Calu3 (cell line): ENCODE data around the gene WDTC1. TPM values are rescaled to one million over a fixed set of nuclear protein-coding genes. Genes with fewer than 3 reads are reported as not detected.
"Not testable (repeated sequence)": the region's sequence is repeated elsewhere in the genome, so short reads cannot be mapped to it uniquely, and the experiment has no call there.

Experiments used
- BruUV-seq: library from RNA; stranded (reverse); fragments of 400-500 nt; replicated peaks from 2 replicates; lab custom pipeline; 2021; lab: Mats Ljungman, UMichigan
- CTCF ChIA-PET: fragments of 300-600 bp; sonication (Branson Sonifier 250); formaldehyde crosslinking; loops from one replicate; lab custom pipeline; 2022; ENCODE audit warnings: antibody characterized with exemption; lab: Charles Lee
- DNase-seq: peaks from one replicate; pipeline ENCODE4 v3.0.0; 2022
- H3K27ac Mint-ChIP-seq: one replicate; pipeline ENCODE4 v1.8.0; 2022; ENCODE audit warnings: mixed read lengths; ENCODE audit not compliant: unreplicated experiment
- H3K27me3 Mint-ChIP-seq: one replicate; pipeline ENCODE4 v1.8.0; 2022; ENCODE audit warnings: mixed read lengths; ENCODE audit not compliant: unreplicated experiment
- H3K36me3 Mint-ChIP-seq: one replicate; pipeline ENCODE4 v1.8.0; 2022; ENCODE audit warnings: mild to moderate bottlenecking, moderate library complexity, mixed read lengths; ENCODE audit not compliant: insufficient read depth, unreplicated experiment
- H3K4me1 Mint-ChIP-seq: one replicate; pipeline ENCODE4 v1.8.0; 2022; ENCODE audit warnings: mild to moderate bottlenecking, low read depth, mixed read lengths; ENCODE audit not compliant: unreplicated experiment
- H3K4me3 Mint-ChIP-seq: one replicate; pipeline ENCODE4 v1.8.0; 2022; ENCODE audit warnings: mild to moderate bottlenecking, low read depth, moderate library complexity, mixed read lengths; ENCODE audit not compliant: unreplicated experiment
- H3K9me3 Mint-ChIP-seq: one replicate; pipeline ENCODE4 v1.8.0; 2022; ENCODE audit warnings: low read depth, mixed read lengths; ENCODE audit not compliant: unreplicated experiment
- intact Hi-C: fragments of 100-400 bp; cut with micrococcal nuclease; formaldehyde crosslinking; loops from one replicate; pipeline ENCODE4 v1.10.0; 2022; ENCODE audit not compliant: unreplicated experiment
- total RNA-seq: library from RNA; stranded (reverse); gene quantifications from 2 replicates; pipeline ENCODE4 v1.2.3, GENCODE V29; 2022
- TF ChIP-seq, protein P1 (sequence below): fragments of 200-600 bp; IDR thresholded peaks from one replicate; pipeline ENCODE4 v1.8.0; 2022; ENCODE audit warnings: antibody characterized with exemption; ENCODE audit not compliant: unreplicated experiment

Gene WDTC1
- total RNA-seq, 1 experiment from 2014 or later: 10.8 TPM

- no TSS peak for BruUV-seq
- H3K27me3 Mint-ChIP-seq: no peaks in the 10 kb centered on the region
- CTCF ChIA-PET: interaction anchor here (0.7 kb wide), 1 partner anchor 180 kb away, joined by 4 read pairs; no protein-coding TSS in a partner anchor
- intact Hi-C loops: no loop called here
- H3K36me3 Mint-ChIP-seq: no peaks in the 10 kb centered on the region
- TF ChIP-seq, protein P1, sequence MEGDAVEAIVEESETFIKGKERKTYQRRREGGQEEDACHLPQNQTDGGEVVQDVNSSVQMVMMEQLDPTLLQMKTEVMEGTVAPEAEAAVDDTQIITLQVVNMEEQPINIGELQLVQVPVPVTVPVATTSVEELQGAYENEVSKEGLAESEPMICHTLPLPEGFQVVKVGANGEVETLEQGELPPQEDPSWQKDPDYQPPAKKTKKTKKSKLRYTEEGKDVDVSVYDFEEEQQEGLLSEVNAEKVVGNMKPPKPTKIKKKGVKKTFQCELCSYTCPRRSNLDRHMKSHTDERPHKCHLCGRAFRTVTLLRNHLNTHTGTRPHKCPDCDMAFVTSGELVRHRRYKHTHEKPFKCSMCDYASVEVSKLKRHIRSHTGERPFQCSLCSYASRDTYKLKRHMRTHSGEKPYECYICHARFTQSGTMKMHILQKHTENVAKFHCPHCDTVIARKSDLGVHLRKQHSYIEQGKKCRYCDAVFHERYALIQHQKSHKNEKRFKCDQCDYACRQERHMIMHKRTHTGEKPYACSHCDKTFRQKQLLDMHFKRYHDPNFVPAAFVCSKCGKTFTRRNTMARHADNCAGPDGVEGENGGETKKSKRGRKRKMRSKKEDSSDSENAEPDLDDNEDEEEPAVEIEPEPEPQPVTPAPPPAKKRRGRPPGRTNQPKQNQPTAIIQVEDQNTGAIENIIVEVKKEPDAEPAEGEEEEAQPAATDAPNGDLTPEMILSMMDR: no peak
- no peak overlapping the region for H3K27ac Mint-ChIP-seq
- H3K4me3 Mint-ChIP-seq: no peak overlapping the region
- no peaks in the 10 kb centered on the region for H3K4me1 Mint-ChIP-seq
- no peaks in the 10 kb centered on the region for H3K9me3 Mint-ChIP-seq
- DNase-seq: no peak
Observed at GRCh38 chr1:27285274-27285660, 50.8 kb downstream of the WDTC1 start.

DNA sequence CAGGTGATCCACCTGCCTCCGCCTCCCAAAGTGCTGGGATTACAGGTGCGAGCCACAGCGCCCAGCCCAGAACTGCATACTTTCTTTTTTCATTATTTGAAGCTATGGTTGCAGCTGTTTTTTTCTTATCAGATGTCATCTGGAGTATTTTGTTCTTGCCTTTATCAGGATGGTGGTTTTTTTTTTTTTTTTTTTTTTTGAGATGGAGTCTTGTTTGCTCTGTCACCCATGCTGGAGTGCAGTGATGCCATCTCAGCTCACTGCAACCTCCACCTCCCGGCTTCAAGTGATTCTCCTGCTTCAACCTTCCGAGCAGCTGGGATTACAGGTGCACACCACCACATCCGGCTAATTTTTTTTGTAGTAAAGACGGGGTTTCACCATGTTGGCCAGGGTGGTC is 51.4 kb downstream of the WDTC1 start:
- BruUV-seq, DNase-seq, H3K27me3 Mint-ChIP-seq, H3K36me3 Mint-ChIP-seq, H3K4me3 Mint-ChIP-seq, H3K4me1 Mint-ChIP-seq, intact Hi-C loops, H3K27ac Mint-ChIP-seq, H3K9me3 Mint-ChIP-seq: not testable (repeated sequence)
- CTCF ChIA-PET: interaction anchor here (0.7 to 1.0 kb wide), 3 partner anchors 47 to 184 kb away, joined by 3 to 5 read pairs (median 4); no protein-coding TSS in a partner anchor

- BruUV-seq, H3K4me1 Mint-ChIP-seq, H3K9me3 Mint-ChIP-seq, H3K27me3 Mint-ChIP-seq, H3K4me3 Mint-ChIP-seq, H3K36me3 Mint-ChIP-seq, H3K27ac Mint-ChIP-seq, DNase-seq, intact Hi-C loops, CTCF ChIA-PET: not testable (repeated sequence)
Observed at GRCh38 chr1:27289125-27289524, 54.7 kb downstream of the WDTC1 start.

DNA sequence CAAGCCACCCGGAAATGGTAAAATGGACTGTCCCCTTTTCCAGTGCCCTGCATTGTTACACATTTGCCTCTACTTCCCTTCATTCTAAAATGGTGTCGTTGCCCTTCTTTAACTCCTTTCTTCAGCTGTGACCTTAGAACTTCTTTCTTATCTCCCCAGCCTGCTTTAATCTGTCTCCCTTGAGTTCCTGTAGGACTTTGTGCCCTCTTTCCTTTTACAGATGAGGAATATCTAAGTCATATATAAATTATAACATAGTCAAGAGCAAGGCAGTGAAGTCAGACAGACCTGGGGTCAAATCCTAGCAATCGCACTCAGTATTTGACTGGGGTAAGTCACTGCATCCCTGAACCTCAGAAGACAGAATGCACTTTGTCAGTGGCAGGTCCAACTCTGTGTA is 56.1 kb downstream of the WDTC1 start:
- Mint-ChIP-seq H3K36me3 (peaks cover 4% of the 10 kb centered on the region), H3K27ac (no peak overlapping the region), H3K27me3 (no peaks in the 10 kb centered on the region), H3K9me3 (no peaks in the 10 kb centered on the region), H3K4me1 (no peaks in the 10 kb centered on the region), H3K4me3 (no peak overlapping the region)
- intact Hi-C loops: no loop called here
- no peak for DNase-seq
- no TSS peak for BruUV-seq
- CTCF ChIA-PET: no interaction called here
- TF ChIP-seq, protein P1: no peak

DNA sequence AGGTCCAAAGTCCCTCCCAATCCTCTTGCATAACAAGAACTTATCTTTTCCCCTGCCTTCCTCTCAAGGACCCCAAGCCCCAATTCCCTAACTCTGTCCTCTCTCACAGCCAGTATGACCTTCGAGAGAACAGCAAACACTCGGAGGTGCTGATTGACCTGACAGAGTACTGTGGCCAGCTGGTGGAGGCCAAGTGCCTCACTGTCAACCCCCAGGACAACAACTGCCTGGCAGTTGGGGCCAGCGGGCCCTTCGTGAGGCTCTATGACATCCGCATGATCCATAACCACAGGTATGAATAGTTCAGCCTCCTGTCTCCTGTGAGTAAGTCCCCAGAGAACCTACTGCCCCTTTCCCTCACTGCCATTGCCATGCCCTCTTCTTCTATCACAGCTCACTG is 57.7 kb downstream of the WDTC1 start:
- Mint-ChIP-seq H3K27ac (no peak overlapping the region), H3K27me3 (no peaks in the 10 kb centered on the region), H3K36me3 (peaks cover 4% of the 10 kb centered on the region), H3K4me1 (no peaks in the 10 kb centered on the region), H3K4me3 (no peak overlapping the region), H3K9me3 (no peaks in the 10 kb centered on the region)
- CTCF ChIA-PET: no interaction called here
- no peak for DNase-seq
- BruUV-seq: no TSS peak
- intact Hi-C loops: no loop called here
- TF ChIP-seq, protein P1: no peak
